WTC11 (cell line): ENCODE results near the gene MTRF1. TPM values are rescaled to one million over a fixed set of nuclear protein-coding genes. Genes with fewer than 3 reads are reported as not detected.

Source experiments
- ATAC-seq: fragments of 200-7000 bp; cut with Tn5 transposase; 2 replicates; pipeline ENCODE4 v1.10.0; 2021; ENCODE audit warnings: mild to moderate bottlenecking, moderate library complexity
- CTCF ChIA-PET: fragments of 300-600 bp; sonication (Branson Sonifier 250); formaldehyde crosslinking; loops from one replicate; lab custom pipeline; 2021; ENCODE audit warnings: antibody characterized with exemption; lab: Charles Lee
- POLR2A ChIA-PET: fragments of 350-600 bp; sonication (Branson Sonifier 250); formaldehyde crosslinking; loops from one replicate; lab custom pipeline; 2021; ENCODE audit warnings: antibody characterized with exemption; lab: Charles Lee
- DNase-seq: peaks from one replicate; pipeline ENCODE4 v3.0.0; 2021; ENCODE audit warnings: low spot score
- H3K27ac Mint-ChIP-seq: 2 replicates; pipeline ENCODE4 v1.8.0; 2021; ENCODE audit warnings: mixed read lengths
- H3K27me3 Mint-ChIP-seq: 2 replicates; pipeline ENCODE4 v1.8.0; 2021; ENCODE audit warnings: low read depth, mild to moderate bottlenecking, moderate library complexity, mixed read lengths
- H3K36me3 Mint-ChIP-seq: 2 replicates; pipeline ENCODE4 v1.8.0; 2021; ENCODE audit warnings: mixed read lengths
- H3K4me1 Mint-ChIP-seq: 2 replicates; pipeline ENCODE4 v1.8.0; 2022; ENCODE audit warnings: mixed read lengths
- H3K4me3 Mint-ChIP-seq: 2 replicates; pipeline ENCODE4 v1.8.0; 2021; ENCODE audit warnings: mild to moderate bottlenecking, moderate library complexity, mixed read lengths
- H3K9me3 Mint-ChIP-seq: 2 replicates; pipeline ENCODE4 v1.8.0; 2021; ENCODE audit warnings: mixed read lengths
- FOXJ3 ChIP-seq: sonication (generic); formaldehyde crosslinking; IDR thresholded peaks from 2 replicates; pipeline ENCODE4 v1.9.0; 2021; ENCODE audit warnings: missing genetic modification reagents, mild to moderate bottlenecking, borderline replicate concordance
- GTF2I ChIP-seq: fragments of 250-450 bp; sonication (Bioruptor Pico); conservative IDR thresholded peaks from 2 replicates; pipeline ENCODE4 v1.4.0; 2021; ENCODE audit warnings: mild to moderate bottlenecking
- JAZF1 ChIP-seq: fragments of 250-450 bp; sonication (Bioruptor Pico); IDR thresholded peaks from 2 replicates; pipeline ENCODE4 v1.9.0; 2021; ENCODE audit warnings: moderate library complexity, mild to moderate bottlenecking, inconsistent platforms
- RELA ChIP-seq: sonication (generic); formaldehyde crosslinking; IDR thresholded peaks from 2 replicates; pipeline ENCODE4 v1.8.1; 2022; ENCODE audit warnings: missing genetic modification reagents, mild to moderate bottlenecking, borderline replicate concordance
- SP1 ChIP-seq: sonication (generic); formaldehyde crosslinking; conservative IDR thresholded peaks from 2 replicates; pipeline ENCODE4 v1.8.1; 2022; ENCODE audit warnings: missing genetic modification reagents
- TP53 ChIP-seq: sonication (generic); formaldehyde crosslinking; IDR thresholded peaks from 2 replicates; pipeline ENCODE4 v1.8.1; 2023; ENCODE audit warnings: mild to moderate bottlenecking, missing genetic modification reagents
- ZBTB21 ChIP-seq: sonication (generic); formaldehyde crosslinking; IDR thresholded peaks from 2 replicates; pipeline ENCODE4 v1.8.1; 2023; ENCODE audit warnings: mild to moderate bottlenecking, missing genetic modification reagents, borderline replicate concordance
- ZNF138 ChIP-seq: sonication (generic); formaldehyde crosslinking; conservative IDR thresholded peaks from 2 replicates; pipeline ENCODE4 v1.8.1; 2022; ENCODE audit warnings: mild to moderate bottlenecking, moderate library complexity, missing genetic modification reagents
- ZNF232 ChIP-seq: sonication (generic); formaldehyde crosslinking; IDR thresholded peaks from 2 replicates; pipeline ENCODE4 v1.8.0; 2022; ENCODE audit warnings: mild to moderate bottlenecking, missing genetic modification reagents
- ZNF317 ChIP-seq: sonication (generic); formaldehyde crosslinking; IDR thresholded peaks from 2 replicates; pipeline ENCODE4 v1.8.1; 2023; ENCODE audit warnings: low read depth, mild to moderate bottlenecking, moderate library complexity, missing genetic modification reagents, borderline replicate concordance
- total RNA-seq: library from RNA; stranded (reverse); gene quantifications from 3 replicates; pipeline ENCODE4 v1.2.3, GENCODE V29; 2021
- TF ChIP-seq, protein P1 (sequence below): fragments of 250-450 bp; sonication (Bioruptor Pico); conservative IDR thresholded peaks from 2 replicates; pipeline ENCODE4 v1.9.0; 2021; ENCODE audit warnings: mild to moderate bottlenecking
- TF ChIP-seq, protein P2 (sequence below): sonication (generic); formaldehyde crosslinking; conservative IDR thresholded peaks from 2 replicates; pipeline ENCODE4 v1.8.1; 2022; ENCODE audit warnings: mild to moderate bottlenecking, missing genetic modification reagents
- TF ChIP-seq, protein P3 (sequence below): sonication (generic); formaldehyde crosslinking; IDR thresholded peaks from 2 replicates; pipeline ENCODE4 v1.8.0; 2023; ENCODE audit warnings: missing genetic modification reagents
- TF ChIP-seq, protein P4 (sequence below): sonication (generic); formaldehyde crosslinking; IDR thresholded peaks from 2 replicates; pipeline ENCODE4 v1.8.1; 2022; ENCODE audit warnings: mild to moderate bottlenecking, moderate library complexity, missing genetic modification reagents
- TF ChIP-seq, protein P5 (sequence below): sonication (generic); formaldehyde crosslinking; IDR thresholded peaks from 2 replicates; pipeline ENCODE4 v1.8.1; 2023; ENCODE audit warnings: mild to moderate bottlenecking, missing genetic modification reagents
- TF ChIP-seq, protein P6 (sequence below): sonication (generic); formaldehyde crosslinking; IDR thresholded peaks from 2 replicates; pipeline ENCODE4 v1.8.0; 2023; ENCODE audit warnings: missing genetic modification reagents, mild to moderate bottlenecking, borderline replicate concordance
- TF ChIP-seq, protein P7 (sequence below): sonication (generic); formaldehyde crosslinking; IDR thresholded peaks from 2 replicates; pipeline ENCODE4 v1.8.1; 2022; ENCODE audit warnings: low read depth, missing genetic modification reagents, borderline replicate concordance
- TF ChIP-seq, protein P8 (sequence below): sonication (generic); formaldehyde crosslinking; IDR thresholded peaks from 2 replicates; pipeline ENCODE4 v1.8.0; 2022; ENCODE audit warnings: mild to moderate bottlenecking, missing genetic modification reagents

MTRF1 gene
- total RNA-seq, 1 experiment from 2014 or later: 12.9 TPM

DNA sequence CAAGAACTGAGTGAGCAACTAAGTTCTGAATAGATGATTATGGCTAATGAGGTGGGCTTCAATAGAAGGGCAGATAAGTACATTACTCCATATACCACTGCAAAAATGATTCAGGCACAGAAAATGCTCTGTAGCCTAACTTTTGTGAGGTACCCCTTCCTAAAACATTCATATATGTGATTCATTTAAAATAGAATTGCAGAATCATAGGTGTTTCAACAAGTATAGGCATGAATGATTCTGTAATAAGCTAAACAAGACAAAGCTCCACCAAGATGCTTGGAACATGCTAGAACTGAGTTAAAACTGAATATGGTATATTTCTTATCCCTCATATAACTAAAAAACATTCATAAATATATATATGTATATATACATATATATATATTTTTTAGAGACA is 81.1 kb downstream of the MTRF1 start:
- POLR2A ChIA-PET: no interaction called here
- H3K27ac Mint-ChIP-seq: no peak overlapping the region
- H3K4me1 Mint-ChIP-seq: peaks cover 8% of the 10 kb centered on the region
- ATAC-seq: no peak
- H3K27me3 Mint-ChIP-seq: no peaks in the 10 kb centered on the region
- CTCF ChIA-PET: no interaction called here
- peaks cover 24% of the 10 kb centered on the region for H3K9me3 Mint-ChIP-seq
- no peak overlapping the region for H3K4me3 Mint-ChIP-seq
- no peak for DNase-seq
- H3K36me3 Mint-ChIP-seq: peaks cover 10% of the 10 kb centered on the region; the same call in 1 of the 2 replicates
- no peak for TF ChIP-seq FOXJ3 (CRISPR knock-in tag)
- no peak for TF ChIP-seq TP53 (CRISPR knock-in tag)
- TF ChIP-seq, all 79 proteins: peak for 0

DNA sequence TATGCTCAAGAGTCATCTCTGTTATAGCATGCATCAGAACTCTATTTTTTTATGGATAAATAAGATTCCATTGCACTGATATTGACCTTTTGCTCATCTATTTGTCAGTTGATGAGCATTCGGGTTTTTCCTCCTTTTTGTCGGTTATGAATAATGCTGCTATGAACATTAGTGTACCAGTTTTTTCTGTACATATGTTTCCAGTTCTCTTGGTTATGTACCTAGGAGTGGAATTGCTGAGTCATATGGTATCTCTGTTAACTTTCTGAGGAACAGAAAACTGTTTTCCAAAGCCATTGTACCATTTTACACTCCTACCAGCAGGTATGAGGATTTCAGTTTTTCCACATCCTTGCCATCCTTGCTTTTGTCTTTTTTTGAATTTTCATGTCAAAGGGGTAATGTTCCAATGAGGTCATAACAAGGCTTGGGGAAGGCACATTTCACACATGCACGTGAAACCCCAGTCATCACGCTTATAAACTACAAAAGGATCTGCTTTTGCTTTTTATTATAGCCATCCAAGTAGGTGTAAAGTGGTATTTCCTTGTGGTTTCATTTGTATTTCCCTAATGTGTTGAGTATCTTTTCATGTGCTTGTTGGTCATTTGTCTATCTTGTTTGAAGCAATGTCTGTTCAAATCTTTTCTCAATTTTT is 83.7 kb downstream of the MTRF1 start:
- Mint-ChIP-seq H3K4me1 (no peaks in the 10 kb centered on the region), H3K36me3 (peaks cover 35% of the 10 kb centered on the region), H3K27me3 (peaks cover 7% of the 10 kb centered on the region; the same call in 1 of the 2 replicates), H3K9me3 (peaks cover 45% of the 10 kb centered on the region), H3K27ac (no peak overlapping the region), H3K4me3 (no peak overlapping the region)
- DNase-seq (no peak), ATAC-seq (no peak)
- POLR2A ChIA-PET: no interaction called here
- CTCF ChIA-PET: no interaction called here
- TF ChIP-seq, protein P1, sequence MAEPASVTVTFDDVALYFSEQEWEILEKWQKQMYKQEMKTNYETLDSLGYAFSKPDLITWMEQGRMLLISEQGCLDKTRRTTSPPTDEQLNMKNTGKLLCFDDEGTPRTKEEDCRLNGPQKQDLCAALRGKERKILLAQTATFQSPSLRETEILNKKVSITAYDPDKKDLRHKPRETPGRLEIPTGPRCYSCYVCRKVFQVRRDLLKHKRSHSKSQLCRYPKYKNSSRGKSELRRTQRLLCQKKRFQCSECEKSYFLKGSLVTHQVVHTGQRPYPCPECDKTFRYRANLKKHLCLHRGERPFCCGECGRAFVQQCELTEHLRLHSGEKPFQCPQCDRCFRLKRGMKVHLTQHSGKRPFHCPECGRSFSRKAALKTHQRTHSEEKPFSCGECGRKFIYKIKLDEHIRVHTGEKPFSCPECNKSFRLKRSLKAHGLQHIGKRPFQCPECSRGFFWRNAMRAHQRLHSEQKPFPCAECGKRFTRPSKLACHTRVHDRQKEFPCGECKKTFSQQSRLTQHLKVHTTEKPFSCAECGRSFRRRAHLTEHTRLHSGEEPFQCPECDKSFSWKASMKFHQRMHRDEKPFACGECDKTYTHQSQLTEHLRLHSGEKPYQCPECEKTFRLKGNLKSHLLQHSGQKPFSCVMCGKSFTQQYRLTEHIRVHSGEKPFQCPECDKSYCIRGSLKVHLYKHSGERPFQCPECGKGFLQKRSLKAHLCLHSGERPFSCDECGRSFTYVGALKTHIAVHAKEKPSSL (CRISPR knock-in tag): no peak
- no peak for TF ChIP-seq JAZF1
- TF ChIP-seq, protein P2, sequence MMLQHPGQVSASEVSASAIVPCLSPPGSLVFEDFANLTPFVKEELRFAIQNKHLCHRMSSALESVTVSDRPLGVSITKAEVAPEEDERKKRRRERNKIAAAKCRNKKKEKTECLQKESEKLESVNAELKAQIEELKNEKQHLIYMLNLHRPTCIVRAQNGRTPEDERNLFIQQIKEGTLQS: no peak
- TF ChIP-seq ZBTB21 (CRISPR knock-in tag): no peak
- TF ChIP-seq, protein P3, sequence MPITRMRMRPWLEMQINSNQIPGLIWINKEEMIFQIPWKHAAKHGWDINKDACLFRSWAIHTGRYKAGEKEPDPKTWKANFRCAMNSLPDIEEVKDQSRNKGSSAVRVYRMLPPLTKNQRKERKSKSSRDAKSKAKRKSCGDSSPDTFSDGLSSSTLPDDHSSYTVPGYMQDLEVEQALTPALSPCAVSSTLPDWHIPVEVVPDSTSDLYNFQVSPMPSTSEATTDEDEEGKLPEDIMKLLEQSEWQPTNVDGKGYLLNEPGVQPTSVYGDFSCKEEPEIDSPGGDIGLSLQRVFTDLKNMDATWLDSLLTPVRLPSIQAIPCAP (CRISPR knock-in tag): no peak
- no peak for TF ChIP-seq ZNF317 (CRISPR knock-in tag)
- TF ChIP-seq, protein P4, sequence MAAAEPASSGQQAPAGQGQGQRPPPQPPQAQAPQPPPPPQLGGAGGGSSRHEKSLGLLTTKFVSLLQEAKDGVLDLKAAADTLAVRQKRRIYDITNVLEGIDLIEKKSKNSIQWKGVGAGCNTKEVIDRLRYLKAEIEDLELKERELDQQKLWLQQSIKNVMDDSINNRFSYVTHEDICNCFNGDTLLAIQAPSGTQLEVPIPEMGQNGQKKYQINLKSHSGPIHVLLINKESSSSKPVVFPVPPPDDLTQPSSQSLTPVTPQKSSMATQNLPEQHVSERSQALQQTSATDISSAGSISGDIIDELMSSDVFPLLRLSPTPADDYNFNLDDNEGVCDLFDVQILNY: no peak
- TF ChIP-seq SP1 (CRISPR knock-in tag): no peak
- no peak for TF ChIP-seq ZNF232 (CRISPR knock-in tag)
- TF ChIP-seq GTF2I (CRISPR knock-in tag): no peak

DNA sequence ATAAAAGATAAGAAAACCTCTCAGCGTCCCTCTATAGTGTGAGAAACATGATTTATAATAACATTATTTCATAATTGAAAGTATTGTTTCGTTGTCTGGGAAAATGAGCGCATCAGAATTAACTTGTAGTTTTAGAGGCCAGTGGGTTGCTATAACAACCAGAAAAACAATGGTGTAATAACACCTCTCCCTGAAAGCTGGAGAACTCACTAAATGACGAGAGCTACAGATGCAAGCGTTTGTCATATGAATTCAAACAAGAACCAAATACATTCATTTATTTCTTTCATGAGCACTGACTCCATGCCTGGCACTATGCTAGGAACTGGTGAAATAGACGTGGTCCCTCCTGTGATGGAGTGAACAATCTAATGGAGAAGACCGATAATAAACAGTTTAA is 85.3 kb downstream of the MTRF1 start:
- POLR2A ChIA-PET: interaction anchor here (0.6 kb wide), 1 partner anchor 32 kb away, joined by 4 read pairs; no protein-coding TSS in a partner anchor
- DNase-seq: no peak
- CTCF ChIA-PET: no interaction called here
- H3K36me3 Mint-ChIP-seq: peaks cover 45% of the 10 kb centered on the region
- H3K27ac Mint-ChIP-seq: no peak overlapping the region
- H3K4me1 Mint-ChIP-seq: no peaks in the 10 kb centered on the region
- H3K27me3 Mint-ChIP-seq: peaks cover 7% of the 10 kb centered on the region; the same call in 1 of the 2 replicates
- H3K9me3 Mint-ChIP-seq: peaks cover 54% of the 10 kb centered on the region
- H3K4me3 Mint-ChIP-seq: no peak overlapping the region
- ATAC-seq: no peak
- TF ChIP-seq RELA (CRISPR knock-in tag): no peak
- TF ChIP-seq ZNF317 (CRISPR knock-in tag): no peak
- TF ChIP-seq, protein P5, sequence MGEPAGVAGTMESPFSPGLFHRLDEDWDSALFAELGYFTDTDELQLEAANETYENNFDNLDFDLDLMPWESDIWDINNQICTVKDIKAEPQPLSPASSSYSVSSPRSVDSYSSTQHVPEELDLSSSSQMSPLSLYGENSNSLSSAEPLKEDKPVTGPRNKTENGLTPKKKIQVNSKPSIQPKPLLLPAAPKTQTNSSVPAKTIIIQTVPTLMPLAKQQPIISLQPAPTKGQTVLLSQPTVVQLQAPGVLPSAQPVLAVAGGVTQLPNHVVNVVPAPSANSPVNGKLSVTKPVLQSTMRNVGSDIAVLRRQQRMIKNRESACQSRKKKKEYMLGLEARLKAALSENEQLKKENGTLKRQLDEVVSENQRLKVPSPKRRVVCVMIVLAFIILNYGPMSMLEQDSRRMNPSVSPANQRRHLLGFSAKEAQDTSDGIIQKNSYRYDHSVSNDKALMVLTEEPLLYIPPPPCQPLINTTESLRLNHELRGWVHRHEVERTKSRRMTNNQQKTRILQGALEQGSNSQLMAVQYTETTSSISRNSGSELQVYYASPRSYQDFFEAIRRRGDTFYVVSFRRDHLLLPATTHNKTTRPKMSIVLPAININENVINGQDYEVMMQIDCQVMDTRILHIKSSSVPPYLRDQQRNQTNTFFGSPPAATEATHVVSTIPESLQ (CRISPR knock-in tag): no peak
- TF ChIP-seq, protein P6, sequence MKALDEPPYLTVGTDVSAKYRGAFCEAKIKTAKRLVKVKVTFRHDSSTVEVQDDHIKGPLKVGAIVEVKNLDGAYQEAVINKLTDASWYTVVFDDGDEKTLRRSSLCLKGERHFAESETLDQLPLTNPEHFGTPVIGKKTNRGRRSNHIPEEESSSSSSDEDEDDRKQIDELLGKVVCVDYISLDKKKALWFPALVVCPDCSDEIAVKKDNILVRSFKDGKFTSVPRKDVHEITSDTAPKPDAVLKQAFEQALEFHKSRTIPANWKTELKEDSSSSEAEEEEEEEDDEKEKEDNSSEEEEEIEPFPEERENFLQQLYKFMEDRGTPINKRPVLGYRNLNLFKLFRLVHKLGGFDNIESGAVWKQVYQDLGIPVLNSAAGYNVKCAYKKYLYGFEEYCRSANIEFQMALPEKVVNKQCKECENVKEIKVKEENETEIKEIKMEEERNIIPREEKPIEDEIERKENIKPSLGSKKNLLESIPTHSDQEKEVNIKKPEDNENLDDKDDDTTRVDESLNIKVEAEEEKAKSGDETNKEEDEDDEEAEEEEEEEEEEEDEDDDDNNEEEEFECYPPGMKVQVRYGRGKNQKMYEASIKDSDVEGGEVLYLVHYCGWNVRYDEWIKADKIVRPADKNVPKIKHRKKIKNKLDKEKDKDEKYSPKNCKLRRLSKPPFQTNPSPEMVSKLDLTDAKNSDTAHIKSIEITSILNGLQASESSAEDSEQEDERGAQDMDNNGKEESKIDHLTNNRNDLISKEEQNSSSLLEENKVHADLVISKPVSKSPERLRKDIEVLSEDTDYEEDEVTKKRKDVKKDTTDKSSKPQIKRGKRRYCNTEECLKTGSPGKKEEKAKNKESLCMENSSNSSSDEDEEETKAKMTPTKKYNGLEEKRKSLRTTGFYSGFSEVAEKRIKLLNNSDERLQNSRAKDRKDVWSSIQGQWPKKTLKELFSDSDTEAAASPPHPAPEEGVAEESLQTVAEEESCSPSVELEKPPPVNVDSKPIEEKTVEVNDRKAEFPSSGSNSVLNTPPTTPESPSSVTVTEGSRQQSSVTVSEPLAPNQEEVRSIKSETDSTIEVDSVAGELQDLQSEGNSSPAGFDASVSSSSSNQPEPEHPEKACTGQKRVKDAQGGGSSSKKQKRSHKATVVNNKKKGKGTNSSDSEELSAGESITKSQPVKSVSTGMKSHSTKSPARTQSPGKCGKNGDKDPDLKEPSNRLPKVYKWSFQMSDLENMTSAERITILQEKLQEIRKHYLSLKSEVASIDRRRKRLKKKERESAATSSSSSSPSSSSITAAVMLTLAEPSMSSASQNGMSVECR (CRISPR knock-in tag): no peak
- TF ChIP-seq, protein P7, sequence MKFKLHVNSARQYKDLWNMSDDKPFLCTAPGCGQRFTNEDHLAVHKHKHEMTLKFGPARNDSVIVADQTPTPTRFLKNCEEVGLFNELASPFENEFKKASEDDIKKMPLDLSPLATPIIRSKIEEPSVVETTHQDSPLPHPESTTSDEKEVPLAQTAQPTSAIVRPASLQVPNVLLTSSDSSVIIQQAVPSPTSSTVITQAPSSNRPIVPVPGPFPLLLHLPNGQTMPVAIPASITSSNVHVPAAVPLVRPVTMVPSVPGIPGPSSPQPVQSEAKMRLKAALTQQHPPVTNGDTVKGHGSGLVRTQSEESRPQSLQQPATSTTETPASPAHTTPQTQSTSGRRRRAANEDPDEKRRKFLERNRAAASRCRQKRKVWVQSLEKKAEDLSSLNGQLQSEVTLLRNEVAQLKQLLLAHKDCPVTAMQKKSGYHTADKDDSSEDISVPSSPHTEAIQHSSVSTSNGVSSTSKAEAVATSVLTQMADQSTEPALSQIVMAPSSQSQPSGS: no peak
- TF ChIP-seq ZNF138 (CRISPR knock-in tag): no peak
- TF ChIP-seq, protein P8, sequence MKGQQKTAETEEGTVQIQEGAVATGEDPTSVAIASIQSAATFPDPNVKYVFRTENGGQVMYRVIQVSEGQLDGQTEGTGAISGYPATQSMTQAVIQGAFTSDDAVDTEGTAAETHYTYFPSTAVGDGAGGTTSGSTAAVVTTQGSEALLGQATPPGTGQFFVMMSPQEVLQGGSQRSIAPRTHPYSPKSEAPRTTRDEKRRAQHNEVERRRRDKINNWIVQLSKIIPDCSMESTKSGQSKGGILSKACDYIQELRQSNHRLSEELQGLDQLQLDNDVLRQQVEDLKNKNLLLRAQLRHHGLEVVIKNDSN (CRISPR knock-in tag): no peak
